Endometrial microvascular endothelial cells (primary cell): ENCODE results near the gene SYNGR2. TPM values are rescaled to one million over a fixed set of nuclear protein-coding genes. Genes with fewer than 3 reads are reported as not detected.
"Not testable (repeated sequence)": the region's sequence is repeated elsewhere in the genome, so short reads cannot be mapped to it uniquely, and the experiment has no call there.

Experiments used
- in situ Hi-C: cut with HindIII; loops from 2 replicates; pipeline ENCODE4 v1.10.0; 2017; ENCODE audit warnings: low sequenced_read_pairs, low pct_unique_long_range_greater_than_20kb; ENCODE audit errors: inconsistent ontology term
- total RNA-seq: library from RNA; depleted of rRNA; stranded (reverse); fragments of >200 nt; gene quantifications from one replicate; pipeline ENCODE4 v1.2.3, GENCODE V29; 2015; ENCODE audit errors: inconsistent ontology term

The SYNGR2 gene
- total RNA-seq, 1 donor from 2014 or later, result 37.4 TPM

DNA sequence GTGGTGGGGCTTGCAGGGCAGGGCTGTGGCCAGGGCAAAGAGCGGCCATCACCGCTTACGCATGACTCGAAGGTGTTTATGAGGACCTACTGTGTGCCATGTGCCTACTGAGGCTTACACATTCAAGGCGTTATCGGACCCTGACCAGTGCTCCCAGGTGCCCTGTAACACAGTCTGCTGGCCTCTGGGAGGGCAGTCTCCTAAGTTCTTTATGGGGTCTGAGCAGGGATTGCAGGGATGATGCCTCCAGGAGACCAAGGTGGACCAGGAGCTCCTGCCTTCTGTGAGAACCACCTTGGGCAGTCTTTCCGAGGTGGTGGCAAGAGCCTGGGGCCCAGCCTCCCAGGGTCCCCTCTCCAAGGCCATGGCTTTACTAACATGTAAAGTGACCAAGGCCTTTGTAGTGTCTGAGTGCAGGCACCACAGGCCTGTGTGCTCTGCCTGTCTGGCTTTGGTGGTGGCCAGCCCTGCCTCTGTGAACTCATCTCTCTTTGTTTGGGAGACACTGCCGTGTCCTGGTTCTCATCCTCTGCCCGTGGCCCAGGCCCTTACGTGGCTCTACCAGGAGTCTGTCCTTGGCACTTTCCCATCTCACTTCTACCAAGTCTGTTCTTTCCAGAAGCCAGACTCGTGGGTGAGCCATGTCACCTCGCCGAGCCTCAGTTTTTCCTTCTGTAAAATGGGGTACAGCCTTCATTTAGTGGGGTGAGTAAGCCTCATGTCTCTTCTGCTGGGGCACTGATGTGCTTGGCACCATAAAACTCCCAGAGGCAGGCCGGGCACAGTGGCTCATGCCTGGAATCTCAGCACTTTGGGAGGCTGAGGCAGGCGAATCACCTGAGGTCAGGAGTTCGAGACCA, 3.4 kb upstream of the SYNGR2 start:
- in situ Hi-C loops, result no loop called here

DNA sequence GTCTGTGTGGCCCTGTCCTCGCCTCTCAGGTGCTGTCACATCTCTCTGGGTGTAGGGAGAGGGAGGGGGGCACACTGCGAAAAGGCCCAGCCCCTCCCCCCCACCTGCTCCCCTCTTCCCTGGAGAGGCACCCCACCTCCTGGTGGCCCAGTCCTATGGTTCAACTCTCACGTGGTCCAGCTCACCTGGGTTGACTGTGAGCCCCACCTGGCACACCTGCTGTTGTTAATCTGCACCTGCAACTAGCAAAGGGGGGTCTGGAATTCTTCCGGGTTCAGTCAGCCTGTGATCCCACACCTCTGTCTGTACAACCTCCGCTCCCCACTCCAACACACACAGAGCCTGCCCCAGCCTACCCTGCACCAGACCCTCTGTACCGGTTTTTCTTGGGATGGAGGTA, 2.0 kb upstream of the SYNGR2 start:
- in situ Hi-C loops, result no loop called here

DNA sequence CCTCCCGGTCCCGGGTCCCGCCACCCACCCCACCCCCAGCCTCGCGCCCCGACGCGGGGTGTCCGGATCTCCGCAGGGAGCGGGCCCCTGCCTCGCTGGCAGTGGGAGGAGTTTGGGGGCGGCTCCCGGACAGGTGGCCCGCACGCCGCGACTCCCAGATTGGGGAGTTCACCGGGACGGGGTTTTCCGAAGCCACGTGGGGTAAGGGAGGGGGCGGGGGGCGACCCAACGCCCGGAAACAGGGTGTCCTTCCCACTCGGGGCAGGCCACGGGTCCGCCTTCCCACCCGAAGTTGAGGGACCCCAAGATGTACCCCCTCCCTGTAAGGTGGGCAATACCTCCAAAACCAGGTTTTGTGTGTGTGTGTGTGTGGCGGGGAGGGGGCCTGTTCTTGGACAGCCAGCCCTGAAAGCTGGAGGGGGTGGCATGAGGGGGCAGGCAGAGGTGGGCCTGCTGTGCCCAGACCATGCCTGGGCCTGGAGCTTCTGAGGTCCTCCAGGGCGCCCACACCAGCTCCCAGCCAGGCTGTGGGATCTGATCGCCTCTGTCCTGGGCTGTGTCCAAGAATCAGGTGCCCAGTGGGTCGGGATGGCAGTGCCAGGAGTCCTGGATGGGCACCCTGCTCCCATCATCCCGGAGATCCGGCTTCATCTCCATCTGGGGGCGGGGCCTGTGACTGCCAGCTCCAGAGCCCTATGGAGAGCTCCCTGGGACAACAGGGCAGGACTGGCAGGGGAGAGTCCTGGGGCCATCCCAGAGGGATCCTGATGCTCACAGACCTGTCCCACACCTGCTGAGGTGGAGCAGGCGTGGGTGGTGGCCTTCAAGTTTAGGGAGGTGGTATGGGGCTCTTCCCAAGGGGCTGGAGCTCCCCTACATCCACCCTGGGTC, 767 bp downstream of the SYNGR2 start:
- in situ Hi-C loops, result no loop called here

DNA sequence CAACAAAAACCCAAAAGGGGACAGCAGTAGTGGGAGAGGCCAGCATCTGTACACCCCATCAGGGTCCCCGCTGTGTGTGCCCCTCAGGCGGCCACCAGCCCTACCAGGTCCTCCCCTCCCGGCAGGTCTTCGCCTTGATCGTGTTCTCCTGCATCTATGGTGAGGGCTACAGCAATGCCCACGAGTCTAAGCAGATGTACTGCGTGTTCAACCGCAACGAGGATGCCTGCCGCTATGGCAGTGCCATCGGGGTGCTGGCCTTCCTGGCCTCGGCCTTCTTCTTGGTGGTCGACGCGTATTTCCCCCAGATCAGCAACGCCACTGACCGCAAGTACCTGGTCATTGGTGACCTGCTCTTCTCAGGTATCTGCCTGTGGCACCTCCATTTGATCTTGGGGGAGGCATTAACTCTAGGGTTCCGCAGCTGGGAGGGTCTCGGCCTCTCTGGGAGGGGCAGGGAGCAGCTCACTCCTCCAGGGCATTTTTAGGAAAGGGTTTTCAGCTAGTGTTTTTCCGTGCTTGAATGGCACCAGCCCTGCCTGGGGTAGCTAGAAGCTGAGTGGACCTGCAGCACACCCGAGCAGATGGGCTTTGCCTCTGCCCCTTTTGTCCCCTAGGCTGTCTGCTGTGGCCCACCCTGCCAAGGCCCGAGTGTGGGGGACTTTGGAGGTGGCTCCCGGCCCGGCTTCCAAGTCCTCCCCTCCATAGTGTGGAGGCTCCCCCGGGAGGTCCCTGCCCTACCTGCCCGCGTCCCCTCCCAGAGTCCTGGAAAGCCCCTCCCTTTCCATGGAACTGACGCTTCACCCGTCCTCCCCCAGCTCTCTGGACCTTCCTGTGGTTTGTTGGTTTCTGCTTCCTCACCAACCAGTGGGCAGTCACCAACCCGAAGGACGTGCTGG, 2.6 kb downstream of the SYNGR2 start:
- in situ Hi-C loops, result no loop called here

DNA sequence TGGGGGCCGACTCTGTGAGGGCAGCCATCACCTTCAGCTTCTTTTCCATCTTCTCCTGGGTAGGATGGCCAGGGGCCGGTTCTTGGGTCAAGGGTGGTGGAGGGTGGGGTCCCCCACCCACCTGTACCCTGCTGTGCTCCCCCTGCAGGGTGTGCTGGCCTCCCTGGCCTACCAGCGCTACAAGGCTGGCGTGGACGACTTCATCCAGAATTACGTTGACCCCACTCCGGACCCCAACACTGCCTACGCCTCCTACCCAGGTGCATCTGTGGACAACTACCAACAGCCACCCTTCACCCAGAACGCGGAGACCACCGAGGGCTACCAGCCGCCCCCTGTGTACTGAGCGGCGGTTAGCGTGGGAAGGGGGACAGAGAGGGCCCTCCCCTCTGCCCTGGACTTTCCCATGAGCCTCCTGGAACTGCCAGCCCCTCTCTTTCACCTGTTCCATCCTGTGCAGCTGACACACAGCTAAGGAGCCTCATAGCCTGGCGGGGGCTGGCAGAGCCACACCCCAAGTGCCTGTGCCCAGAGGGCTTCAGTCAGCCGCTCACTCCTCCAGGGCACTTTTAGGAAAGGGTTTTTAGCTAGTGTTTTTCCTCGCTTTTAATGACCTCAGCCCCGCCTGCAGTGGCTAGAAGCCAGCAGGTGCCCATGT, 3.3 kb downstream of the SYNGR2 start:
- in situ Hi-C loops, result not testable (repeated sequence)

DNA sequence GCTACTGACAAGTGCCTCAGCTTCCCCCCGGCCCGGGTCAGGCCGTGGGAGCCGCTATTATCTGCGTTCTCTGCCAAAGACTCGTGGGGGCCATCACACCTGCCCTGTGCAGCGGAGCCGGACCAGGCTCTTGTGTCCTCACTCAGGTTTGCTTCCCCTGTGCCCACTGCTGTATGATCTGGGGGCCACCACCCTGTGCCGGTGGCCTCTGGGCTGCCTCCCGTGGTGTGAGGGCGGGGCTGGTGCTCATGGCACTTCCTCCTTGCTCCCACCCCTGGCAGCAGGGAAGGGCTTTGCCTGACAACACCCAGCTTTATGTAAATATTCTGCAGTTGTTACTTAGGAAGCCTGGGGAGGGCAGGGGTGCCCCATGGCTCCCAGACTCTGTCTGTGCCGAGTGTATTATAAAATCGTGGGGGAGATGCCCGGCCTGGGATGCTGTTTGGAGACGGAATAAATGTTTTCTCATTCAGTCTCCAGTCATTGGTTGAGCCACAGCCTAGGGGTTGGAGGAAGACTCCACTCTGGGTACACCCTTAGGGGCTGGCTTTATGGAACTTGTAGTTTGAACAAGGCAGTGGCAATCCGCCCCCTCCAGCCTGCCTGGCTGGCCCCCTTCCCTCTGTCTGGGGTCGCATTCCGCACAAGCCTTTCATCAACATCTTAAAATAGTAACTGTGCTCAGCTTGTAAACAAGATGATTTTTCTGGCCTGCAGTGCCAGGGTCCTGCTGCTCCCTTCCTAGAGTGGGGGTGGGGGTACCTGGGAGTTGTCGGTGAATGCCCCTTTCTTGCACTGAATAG, 4.1 kb downstream of the SYNGR2 start:
- in situ Hi-C loops, result no loop called here

GRCh38 chr17:78173097-78173715, 4.8 kb downstream of the SYNGR2 start:
- in situ Hi-C loops, result no loop called here

DNA sequence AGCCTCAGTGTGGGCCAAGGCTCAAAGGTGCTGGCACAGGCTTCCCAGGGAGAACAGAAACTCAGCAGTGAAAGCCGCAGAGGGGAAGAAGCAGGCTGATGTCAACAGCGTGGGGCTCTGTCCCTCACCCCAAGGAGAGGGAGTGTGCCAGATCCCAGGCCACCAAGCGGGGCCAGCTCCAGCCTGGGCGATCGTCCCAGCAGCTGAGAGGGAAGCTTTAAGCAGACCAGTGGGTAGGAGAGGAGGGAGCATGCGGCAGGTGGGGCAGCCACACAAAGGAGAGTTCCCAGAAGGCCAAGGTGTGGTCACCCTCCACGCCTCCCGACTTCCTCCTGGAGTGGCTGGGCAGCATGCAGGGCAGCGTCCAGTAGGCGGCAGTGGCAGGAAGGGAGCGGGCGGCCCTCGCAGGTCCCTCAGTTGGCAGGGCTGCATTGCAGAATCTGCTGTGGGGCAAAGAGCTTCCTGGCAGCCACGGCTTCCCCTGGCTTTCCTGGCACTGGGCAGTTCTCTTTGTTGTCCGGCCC, 6.0 kb downstream of the SYNGR2 start:
- in situ Hi-C loops, result no loop called here

DNA sequence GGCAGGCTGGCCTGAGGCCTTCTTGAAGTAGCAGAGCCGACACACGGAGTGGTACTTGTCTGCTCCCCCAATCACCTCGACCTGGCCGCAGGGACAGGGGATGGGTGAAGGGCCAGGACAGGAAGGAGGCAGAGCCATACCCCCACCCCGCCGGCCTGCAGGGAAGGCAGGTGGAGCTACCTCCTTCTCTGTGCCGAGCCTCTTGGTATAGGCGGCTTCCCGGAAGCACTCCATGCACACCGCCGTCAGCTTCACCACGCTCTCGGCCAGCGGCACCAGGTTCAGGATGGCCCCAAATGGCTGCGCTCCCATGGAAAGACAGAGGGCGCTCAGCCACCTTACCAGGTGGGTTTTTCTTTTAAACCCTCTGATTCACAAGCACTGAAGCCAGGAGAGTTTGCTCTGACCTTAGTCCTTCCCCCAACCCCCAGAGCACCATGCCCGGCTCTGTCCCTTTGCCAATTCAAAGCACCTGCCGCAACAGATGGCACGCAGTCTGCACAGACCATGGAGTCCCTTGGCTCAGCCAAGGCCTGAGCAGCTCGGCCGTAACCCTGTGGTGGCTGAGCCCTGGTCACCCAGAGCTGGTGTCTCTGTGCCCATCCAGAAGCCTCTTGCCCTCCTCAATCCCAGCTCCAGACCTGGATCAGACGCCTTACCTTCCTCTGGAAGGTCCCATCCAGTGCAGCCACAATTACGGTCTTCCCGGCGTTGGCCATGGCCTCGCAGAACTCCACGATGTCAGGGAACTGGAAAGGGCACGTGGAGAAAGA, 6.7 kb downstream of the SYNGR2 start:
- in situ Hi-C loops, result no loop called here

- in situ Hi-C loops, result no loop called here
Observed at GRCh38 chr17:78175643-78175981, 7.2 kb downstream of the SYNGR2 start.

- in situ Hi-C loops, result no loop called here
Observed at GRCh38 chr17:78176548-78177025, 8.2 kb downstream of the SYNGR2 start.

GRCh38 chr17:78179372-78179771, 11.0 kb downstream of the SYNGR2 start:
- in situ Hi-C loops, result no loop called here

DNA sequence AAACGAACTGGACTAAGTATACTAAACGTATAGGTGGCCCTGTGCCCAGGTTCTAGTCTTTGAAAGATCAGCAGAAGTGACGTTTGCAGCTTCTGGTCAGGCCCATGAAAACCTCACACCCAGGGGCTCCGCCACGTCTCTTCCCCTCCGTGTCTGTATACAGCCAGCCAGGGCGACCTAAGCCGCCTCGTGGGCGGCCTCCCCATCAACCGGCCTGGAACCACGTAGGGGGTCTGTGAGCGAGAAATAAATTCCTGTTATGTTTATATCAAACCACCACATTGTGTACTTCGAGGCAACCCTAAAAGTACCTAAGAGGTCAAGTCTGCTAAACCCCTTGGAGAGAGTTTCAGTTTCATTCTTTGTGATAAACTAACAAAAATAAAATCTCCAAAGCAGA, 11.7 kb downstream of the SYNGR2 start:
- in situ Hi-C loops, result no loop called here

GRCh38 chr17:78180508-78180907, 12.1 kb downstream of the SYNGR2 start:
- in situ Hi-C loops, result no loop called here

- in situ Hi-C loops, result no loop called here
Observed at GRCh38 chr17:78182504-78182903, 14.1 kb downstream of the SYNGR2 start.

GRCh38 chr17:78183916-78184315, 15.5 kb downstream of the SYNGR2 start:
- in situ Hi-C loops, result no loop called here
